SKM-1 (cell line): ENCODE results near the gene TBC1D9.
"Not testable (repeated sequence)": the region's sequence is repeated elsewhere in the genome, so short reads cannot be mapped to it uniquely, and the experiment has no call there.

ENCODE experiments used
- DNase-seq: peaks from one replicate; lab custom pipeline; 2025; ENCODE audit not compliant: unreplicated experiment; lab: John Stamatoyannopoulos, UW

The TBC1D9 gene

GRCh38 chr4:140756319-140757231 lies at the start of gene TBC1D9:
Gene TBC1D9, minus strand, starts transcription at chr4:140756385. Its CDS starts 340 bp downstream, at chr4:140756045.
- DNase-seq = peak; percentile 79

DNA sequence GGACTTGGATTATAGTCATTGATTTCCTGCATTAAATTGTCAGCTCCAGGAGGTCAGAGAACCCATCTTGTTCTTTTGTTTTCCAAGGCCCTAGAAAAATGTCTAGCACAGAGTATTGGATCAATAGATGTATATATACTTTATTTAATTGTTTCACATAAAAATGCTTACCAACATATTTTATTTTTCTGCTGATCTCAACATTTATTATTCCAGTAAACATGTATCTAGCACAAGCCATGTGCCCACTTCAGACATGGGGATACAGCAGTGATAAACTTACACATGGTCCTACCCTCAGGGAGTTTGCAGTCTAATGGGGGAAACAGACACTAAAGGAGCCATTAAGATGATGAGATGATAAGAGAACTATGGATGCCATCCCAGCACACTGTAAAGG lies 49.1 kb upstream of the TBC1D9 start:
- DNase-seq = no peak

GRCh38 chr4:140802591-140802990 lies 46.4 kb upstream of the TBC1D9 start:
- DNase-seq = no peak

GRCh38 chr4:140800666-140801065 lies 44.5 kb upstream of the TBC1D9 start:
- DNase-seq = no peak

DNA sequence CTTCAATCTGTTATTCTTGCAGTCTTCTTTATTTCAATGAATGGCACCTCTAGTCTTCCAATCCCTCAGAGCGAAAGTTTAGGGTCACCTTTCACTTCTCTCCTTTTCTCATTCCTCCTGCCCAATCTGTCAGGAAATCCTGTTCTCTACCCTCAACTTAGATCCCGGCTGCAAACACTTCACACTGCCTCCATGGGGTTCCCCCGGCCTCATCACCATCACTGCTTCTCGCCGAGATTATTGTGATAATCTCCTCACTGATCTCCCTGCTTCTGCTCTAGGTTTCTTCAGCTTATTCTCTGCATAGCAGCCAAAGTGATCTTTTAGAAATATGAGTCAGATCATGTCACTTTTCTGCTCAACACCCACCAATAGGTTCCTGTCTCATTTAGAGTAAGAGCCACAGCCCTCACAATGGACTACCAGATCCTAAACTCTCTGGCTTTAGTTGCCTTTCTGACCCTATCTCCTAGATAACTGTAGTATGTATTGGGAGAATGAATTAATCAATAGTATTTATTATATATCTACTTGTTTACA lies 43.6 kb upstream of the TBC1D9 start:
- no peak for DNase-seq

DNA sequence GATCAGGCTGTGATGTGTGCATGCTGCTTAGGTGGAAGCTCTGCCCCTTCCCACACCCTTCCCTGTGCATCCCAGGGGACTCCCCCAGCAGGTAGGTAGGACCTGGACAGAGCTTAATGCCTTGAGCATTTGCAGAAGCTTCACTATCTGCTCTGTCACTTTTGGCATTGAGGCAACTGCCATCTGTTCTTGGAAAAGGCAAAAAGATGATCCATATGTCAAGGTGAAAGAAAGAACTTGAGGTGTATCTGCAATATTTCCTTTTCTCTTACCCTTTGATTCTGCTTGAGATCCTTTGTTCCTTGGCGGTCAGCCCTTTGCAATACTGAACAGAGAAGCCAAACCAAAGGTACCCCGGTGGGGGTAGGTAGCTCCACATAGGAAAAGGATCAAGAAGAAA lies 37.1 kb upstream of the TBC1D9 start:
- no peak for DNase-seq

DNA sequence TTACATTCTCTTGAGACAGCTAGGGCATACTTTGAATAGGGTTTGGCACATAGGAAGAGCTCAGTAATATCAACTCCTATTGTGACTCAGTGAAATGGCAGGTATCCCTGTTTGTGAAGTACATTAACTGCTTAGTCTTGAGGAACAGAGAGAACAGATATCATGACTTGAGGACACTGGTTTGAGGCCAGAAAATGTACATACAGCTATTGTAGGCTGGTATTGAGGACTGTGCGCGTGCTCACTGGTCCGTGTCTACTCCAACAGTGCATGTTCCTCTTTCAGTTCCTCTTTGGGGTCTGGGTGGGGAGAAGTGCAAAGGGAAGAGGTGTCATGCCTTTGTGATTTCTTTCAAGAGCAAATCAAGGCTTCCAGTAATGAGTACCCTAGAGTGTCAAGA lies 34.6 kb upstream of the TBC1D9 start:
- peak; percentile 83 for DNase-seq

- DNase-seq = no peak
Observed at GRCh38 chr4:140790171-140790570, 34.0 kb upstream of the TBC1D9 start.

GRCh38 chr4:140789759-140790158 lies 33.6 kb upstream of the TBC1D9 start:
- DNase-seq = no peak

GRCh38 chr4:140782787-140783186 lies 26.6 kb upstream of the TBC1D9 start:
- DNase-seq = not testable (repeated sequence)

DNA sequence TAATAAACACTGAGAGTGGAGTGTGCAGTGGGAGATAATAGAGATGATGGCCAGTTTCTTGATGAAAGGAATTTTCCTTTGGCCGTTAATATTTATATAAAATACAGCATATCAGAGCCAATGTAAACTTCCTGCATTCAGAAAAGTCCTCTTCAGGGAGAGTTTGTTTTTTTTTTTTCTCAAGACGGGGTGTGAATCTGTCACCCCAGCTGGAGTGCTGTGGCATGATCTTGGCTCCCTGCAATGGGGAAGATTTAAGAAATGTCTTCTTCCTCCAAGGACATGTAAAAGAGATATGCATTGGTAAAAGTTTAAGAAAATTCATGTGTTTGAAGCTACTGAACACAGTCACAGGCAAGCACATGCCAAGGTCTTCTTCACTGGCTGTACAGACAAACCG lies 25.4 kb upstream of the TBC1D9 start:
- no peak for DNase-seq

GRCh38 chr4:140777894-140778293 lies 21.7 kb upstream of the TBC1D9 start:
- DNase-seq = no peak

DNA sequence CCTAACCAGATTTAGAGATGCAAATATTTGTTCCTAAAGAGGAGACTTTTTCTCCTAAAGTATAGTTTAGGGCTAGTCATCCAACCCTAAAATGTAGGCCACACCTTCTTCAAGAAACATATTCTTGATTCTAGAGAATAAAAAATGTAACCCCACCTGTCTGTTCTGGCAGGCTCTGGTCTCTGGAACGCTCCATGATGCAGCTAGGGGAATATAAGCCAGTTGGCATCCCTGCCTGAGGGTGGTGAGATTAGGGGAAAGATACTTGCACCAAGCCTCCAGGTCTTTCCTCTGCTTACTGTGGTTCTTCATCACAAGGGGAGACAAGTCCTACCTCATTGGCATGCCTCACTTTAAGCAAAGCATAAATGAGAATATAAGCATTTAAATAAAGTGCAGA lies 21.2 kb upstream of the TBC1D9 start:
- no peak for DNase-seq

DNA sequence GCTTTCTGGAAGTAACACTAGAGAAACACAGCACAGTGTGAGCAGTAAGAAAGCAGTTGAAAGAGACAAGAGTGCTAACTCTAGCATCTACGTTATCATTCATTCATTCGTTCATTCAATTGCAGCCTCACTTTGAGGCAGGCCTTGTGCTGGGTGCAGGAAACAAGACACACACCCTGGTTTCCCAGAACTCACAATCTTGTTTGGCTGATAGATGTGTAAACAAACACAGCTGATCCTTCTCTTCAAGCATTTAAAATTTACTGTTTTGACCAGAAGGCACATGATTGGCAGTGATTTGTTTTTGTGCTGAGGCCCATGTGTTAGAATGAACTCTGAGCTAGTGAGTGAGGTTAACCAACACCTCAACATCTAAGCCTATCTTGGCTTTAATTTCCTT lies 20.4 kb upstream of the TBC1D9 start:
- DNase-seq = no peak

DNA sequence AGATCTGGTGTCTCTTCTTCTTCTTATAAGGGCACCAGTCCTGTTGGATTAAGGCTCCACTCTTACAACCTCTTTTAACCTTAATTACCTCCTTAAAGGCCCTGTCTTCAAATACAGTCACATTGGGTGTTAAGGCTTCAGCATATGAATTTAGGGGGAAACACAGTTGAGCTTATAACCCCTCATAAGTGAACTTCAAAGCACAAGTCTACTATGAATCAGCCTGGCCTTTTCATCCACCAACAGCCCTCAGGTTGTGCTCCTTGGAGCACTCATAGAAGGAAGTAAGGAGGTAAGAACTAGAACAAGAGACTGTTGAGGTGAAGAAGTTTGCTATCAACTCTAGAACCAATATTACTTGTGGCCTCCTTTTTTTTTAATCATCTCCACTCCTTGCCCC lies 18.8 kb upstream of the TBC1D9 start:
- DNase-seq = no peak

- DNase-seq = no peak
Observed at GRCh38 chr4:140774510-140774909, 18.3 kb upstream of the TBC1D9 start.

DNA sequence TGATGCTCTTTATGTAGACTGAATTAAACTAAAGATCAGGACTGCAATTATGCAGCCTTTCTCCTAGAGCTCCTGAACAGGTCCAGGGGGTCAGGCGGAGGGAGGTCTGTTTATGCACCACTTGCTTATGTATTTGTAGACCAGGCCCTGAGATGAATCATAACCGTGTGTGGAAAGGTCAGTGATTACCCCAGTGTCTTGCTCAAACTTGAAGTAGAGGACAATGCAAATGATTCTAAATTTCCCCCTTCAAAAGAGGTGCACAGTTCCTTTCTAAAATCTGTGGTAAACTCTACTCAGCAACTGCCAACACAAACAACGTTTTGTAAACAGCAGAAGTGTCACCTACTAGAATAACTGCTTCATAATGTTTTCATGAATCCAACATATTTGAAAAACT lies 13.0 kb upstream of the TBC1D9 start:
- no peak for DNase-seq

GRCh38 chr4:140764785-140765392 lies 8.7 kb upstream of the TBC1D9 start:
- no peak for DNase-seq

DNA sequence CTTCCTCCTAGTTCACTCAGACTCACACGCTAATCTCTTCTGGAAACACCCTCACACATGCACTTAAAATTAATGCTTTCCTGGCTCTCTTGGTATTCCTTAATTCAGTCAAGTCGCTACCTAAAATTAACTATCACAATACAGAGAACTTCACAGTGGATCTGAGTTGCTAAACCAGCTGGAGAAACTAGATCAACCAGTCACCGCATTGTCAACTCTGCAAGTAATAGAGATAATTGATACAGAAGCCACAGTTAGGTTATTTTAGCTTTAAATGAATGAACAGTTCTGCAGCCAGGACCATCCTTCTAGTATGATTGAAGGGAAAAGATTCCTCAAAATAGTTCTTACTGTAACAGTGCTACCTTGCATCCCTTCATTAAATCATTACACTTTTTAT lies 6.0 kb upstream of the TBC1D9 start:
- no peak for DNase-seq

GRCh38 chr4:140757232-140757630 lies 1.0 kb upstream of the TBC1D9 start:
- DNase-seq = no peak

GRCh38 chr4:140755774-140756318 lies 339 bp downstream of the TBC1D9 start:
- DNase-seq = no peak
